OCI-LY3 (cell line): Measurements from ENCODE around the gene XXYLT1.

ENCODE experiments used
- EZH2phosphoT487 ChIP-seq: fragments of 200-600 bp; shearing (Covaris generic); IDR thresholded peaks from 2 replicates; pipeline ENCODE4 v1.6.1; 2018; ENCODE audit warnings: antibody characterized with exemption, mixed run types, low read depth
- TF ChIP-seq, protein P1 (sequence below): fragments of 200-600, 300-600 bp; sonication (generic); IDR thresholded peaks from 2 replicates; pipeline ENCODE4 v1.5.1; 2014; ENCODE audit warnings: antibody characterized with exemption, low read length, low read depth

DNA sequence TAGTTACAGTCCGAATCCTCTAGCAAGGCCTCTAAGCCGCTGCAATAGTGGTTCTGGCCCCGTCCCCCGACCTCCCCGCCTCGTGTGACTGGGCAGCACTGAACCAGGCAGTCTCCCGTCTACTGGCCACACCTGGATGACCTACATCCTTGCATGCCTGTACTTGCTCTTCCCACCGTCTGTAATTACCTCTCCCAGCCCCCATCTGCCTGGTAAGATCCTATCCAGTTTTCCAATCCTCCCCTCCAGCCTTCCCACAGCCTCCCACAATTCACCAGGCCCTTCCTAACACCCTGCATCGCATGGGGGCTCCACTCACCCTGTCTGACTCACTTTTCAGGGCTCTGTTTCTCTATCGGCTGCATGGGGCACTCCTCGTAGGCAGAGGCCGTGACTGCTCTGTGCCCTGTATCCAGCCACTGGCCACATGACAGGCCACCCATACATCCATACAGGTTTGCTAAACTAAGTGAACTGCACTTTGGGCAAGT is 32.8 kb downstream of the XXYLT1 start:
- TF ChIP-seq, protein P1, sequence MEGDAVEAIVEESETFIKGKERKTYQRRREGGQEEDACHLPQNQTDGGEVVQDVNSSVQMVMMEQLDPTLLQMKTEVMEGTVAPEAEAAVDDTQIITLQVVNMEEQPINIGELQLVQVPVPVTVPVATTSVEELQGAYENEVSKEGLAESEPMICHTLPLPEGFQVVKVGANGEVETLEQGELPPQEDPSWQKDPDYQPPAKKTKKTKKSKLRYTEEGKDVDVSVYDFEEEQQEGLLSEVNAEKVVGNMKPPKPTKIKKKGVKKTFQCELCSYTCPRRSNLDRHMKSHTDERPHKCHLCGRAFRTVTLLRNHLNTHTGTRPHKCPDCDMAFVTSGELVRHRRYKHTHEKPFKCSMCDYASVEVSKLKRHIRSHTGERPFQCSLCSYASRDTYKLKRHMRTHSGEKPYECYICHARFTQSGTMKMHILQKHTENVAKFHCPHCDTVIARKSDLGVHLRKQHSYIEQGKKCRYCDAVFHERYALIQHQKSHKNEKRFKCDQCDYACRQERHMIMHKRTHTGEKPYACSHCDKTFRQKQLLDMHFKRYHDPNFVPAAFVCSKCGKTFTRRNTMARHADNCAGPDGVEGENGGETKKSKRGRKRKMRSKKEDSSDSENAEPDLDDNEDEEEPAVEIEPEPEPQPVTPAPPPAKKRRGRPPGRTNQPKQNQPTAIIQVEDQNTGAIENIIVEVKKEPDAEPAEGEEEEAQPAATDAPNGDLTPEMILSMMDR = no peak
- no peak for TF ChIP-seq EZH2phosphoT487
